HG02973 (cell line): Measurements from ENCODE around the gene BBS9.
A peak's percentile ranks its signal among the peaks of the same experiment; 100 is the strongest.
"Not testable (repeated sequence)": the region's sequence is repeated elsewhere in the genome, so short reads cannot be mapped to it uniquely, and the experiment has no call there.

Experiments used
- ATAC-seq: cut with Tn5 transposase; IDR thresholded peaks from one replicate; pipeline ENCODE4 v1.9.1; 2021; ENCODE audit warnings: moderate library complexity; ENCODE audit not compliant: unreplicated experiment

Gene BBS9

DNA sequence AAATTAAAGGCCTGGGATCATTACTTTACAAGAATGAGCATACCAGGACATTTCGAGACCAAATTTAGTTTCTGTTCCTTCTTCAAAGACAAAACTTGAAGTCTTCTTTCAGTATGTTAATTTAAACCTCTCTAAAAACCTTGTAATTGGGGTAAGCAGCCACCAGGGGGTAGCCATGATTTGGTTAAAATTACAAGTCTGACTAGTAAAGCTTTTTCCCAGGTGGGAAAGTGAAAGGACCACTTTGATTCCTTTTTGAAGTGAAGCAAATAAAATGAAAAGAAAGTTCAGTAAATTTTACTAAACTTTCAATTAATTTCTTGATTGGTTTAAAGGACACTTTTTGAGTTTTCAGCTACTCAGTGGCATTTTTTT, 294.3 kb downstream of the BBS9 start:
- ATAC-seq, result peak; percentile 86

DNA sequence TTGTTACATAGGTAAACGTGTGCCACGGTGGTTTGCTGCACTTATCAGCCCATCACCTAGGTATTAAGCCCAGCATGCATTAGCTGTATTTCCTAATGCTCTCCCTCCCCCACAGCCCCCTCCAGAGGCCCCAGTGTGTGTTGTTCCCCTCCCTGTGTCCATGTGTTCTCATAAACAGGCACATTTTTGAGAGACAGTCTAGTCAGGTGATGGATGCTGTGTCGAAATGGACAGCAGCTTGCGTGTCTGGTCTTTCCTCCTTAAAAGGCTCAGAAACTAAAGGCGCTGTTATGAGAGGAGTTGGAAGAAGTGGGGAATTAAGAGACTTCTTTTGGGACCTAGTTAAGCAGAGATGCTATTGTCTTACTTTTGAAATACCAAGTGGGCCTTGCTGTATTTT, 296.0 kb downstream of the BBS9 start:
- ATAC-seq, result no peak

DNA sequence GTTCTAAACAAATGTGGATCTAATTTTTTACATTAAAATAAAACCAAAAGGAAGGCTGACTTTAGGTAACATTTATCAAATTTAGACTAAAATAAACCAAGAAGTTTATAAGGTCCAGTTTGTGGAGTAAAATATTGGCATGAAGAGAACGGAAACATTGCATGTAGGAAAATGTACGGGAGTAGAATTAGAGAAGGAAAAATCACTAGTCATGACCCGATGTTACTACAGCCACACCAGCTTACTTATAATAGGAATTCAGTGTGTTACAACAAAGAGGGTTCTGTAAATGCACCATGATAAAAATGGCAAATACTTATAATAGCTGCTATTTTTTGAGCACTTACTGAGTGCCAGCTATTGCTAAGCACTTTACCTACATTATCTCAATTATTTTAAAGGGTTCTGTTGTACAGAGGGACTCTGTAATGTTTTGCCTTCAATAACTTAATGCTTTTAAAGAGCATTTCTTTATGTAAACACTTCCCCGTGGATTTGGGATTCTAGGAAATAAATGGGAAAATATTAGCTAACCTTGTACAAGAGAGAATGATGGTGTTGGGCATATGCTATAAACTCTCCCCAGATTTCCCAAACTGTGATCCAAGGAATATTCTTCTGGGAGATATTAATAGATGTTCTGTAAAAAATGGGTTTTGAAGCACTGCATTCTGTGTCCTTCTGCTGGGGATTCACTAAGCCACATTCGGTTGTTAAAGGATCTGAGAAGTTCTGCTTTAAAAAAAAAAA, 296.7 kb downstream of the BBS9 start:
- ATAC-seq, result no peak

DNA sequence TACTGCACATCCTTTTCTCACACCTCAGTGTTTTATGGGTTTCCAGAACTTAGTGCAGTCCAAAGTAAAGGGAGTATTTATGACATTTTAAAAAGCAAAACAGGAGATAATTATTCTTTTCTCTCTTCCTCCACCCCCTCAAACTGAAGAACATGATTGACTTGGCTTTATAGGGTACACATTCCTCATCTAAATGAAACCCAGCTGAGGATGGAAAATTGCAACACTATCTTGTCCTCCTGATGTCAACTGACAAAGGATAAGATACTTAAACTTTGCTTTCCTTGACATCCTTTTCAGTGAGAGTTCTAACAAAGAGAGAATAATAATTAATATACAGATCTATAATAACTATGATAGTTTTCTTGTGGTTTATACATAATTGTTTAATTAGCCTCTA, 299.1 kb downstream of the BBS9 start:
- no peak for ATAC-seq

DNA sequence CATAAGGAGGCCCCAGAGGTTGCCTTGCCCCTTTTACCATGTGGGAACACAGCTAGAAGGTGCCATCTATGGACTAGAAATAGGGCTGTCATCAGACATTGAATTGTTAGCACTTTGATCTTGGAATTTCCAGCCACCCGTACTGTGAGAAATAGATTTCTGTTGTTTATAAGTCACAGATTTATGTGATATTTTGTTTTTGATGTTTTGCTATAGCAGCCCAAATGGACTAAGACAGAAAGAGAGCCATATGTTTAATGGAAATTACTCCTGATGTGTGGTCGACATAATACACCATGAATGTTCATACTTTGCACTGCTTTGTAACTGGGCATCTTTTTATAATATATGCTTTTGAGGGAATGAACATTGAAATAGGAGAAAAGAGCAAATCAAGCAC, 302.2 kb downstream of the BBS9 start:
- no peak for ATAC-seq

DNA sequence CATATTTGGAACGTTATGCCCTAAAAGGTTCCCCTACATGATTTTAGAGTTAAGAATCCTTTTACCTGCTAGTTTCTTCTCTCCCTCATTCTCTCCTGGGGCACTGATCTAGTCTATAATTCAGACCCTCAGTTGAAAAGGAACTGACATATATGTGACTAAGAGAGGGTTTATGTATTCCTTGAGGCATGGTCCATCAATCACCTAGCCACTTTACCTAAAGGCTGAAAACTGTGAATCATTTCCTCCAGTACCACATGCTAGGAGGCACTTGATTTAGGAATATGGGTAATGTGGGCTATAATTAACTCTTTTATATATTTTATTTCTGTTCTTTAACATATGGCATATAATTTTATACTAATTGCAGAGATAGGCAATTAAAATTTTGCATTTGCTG, 303.5 kb downstream of the BBS9 start:
- ATAC-seq, result no peak

DNA sequence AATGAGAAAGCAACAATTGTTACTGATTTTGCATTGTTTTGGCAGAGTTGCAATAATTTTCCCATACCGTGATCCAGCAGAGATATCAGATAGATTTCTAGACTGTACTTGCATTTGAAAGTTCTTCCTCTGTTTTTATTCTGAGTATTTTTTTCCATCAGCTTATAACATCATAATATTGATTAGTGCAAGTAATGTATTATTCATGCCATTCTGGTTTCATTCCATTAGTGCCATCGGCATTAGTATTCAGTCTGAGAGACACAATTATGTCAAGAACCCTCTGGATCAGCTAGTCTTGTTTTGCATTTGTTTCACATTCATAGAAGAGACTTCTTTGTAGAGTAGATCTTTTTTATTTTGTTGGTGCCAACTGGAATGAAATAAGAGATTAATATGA, 304.0 kb downstream of the BBS9 start:
- ATAC-seq, result no peak

DNA sequence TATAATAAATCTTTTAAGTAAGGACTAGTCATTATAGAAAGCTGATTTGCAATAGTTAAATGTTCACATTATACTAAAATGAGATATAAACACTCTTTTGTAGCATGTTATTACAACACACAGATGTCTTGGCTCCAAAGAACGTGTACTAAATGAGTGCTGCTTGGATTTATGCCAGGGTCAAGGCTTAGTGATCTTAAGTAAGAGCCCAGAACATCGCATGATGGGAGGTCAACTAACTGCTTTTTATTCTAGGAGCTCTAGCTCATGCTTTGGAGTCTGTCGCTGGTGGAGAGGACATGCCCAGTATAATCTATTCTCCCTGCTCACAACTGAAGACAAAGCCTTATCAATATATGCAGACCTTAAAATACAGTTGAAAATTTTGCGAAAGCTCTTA, 315.1 kb downstream of the BBS9 start:
- no peak for ATAC-seq

DNA sequence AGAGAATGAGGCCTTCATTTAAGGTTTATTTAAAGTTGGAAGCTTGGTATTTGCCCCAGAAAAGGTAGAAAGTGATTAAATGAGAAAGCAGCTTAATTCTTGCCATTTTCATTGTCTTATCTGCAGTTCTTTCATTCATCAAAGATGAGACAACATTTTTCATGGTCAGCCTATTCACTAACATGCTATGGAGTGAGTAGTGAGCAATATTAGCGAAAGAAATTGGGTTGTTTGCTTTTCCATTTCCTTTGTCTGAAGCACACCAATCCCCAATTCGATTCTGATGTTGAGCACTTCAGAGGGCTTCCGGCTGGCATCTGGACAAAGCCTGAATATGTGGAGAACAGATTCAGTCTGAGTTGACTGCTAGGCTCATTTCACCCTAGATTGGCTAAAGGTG, 317.2 kb downstream of the BBS9 start:
- ATAC-seq, result no peak

DNA sequence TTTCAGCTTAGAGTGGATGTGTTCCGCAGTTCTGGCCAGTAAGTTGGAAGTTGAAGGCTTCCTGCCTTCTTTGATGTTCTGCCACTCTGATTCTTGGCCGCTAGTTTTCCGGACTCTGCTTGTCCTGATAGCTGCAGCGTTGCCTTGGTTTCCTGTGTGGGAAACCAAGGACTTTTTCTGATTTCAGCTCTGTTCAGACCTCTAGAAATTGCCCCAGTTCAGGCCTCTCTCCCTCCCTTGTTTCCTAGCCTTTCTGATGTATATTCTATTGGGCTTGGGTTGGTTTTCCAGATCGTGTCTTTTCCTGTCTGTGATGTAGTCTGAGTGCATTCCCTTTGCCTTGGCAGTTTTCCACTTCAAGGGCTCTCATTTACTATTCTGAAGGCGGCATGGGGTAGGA, 318.7 kb downstream of the BBS9 start:
- ATAC-seq, result no peak

DNA sequence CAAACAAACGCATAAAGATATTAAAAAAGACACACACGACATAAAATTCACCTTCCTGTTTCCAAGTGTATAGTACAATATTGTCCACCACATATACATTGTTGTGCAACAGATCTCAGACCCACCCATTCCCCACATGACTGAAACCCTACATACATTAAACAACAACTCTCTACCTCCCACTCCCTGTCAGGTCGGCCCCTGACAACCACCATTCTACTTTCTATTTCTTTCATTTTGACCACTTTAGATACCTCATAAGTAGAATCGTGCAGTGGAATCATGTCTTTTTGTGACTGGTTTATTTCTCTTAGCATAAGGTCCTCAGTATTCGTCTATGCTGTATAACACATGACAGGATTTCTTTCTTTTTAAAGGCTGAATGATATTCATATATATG, 320.5 kb downstream of the BBS9 start:
- no peak for ATAC-seq

DNA sequence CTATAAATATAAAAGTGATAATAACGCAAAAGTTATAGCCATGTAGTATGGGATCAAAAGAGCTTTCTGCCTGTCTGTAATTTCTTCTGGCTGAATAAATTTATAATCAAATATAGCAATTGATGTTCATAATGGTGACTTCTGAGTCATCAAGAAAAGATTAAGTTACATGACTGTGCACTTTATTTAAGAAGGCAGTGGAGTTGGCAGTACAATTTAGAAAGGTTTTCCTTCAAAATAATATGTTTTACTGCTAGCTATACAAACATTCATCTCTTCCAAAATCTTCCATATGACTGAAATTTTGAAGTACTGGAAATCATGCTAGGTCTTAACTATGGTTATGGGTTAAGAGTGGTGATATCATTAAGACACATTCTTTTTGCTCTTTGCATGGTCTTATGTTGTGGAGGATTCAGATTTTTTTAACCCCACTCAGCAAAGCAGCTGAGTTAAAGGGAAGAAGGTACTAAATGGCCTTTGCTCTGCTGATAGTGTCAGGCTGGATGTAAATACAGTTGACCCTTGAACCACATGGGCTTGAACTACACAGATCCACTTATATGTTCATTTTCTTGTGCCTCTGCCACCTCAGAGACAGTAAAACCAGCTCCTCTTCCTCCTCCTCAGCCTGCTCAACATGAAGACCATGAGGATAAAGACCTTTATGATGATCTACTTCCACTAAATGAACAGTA, 323.6 kb downstream of the BBS9 start:
- no peak for ATAC-seq

DNA sequence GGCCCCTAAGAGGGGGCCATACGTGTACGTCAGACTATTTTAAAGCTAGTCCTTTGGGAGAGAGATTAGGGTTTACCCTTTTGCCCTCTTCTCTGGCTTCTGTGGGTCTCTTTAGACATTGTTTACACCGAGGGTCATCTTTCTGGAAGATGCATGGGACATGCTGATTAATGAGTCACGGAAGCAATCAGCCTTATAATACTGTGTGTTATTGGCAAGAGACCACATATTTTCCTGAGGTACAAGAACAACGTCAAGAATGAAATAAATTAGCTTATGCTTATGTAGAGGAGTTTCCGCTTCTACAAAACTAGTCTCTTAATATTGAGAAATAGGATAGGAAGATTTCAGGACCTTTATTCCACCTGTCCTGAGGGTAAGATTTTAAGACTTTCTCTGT, 327.7 kb downstream of the BBS9 start:
- ATAC-seq, result no peak

DNA sequence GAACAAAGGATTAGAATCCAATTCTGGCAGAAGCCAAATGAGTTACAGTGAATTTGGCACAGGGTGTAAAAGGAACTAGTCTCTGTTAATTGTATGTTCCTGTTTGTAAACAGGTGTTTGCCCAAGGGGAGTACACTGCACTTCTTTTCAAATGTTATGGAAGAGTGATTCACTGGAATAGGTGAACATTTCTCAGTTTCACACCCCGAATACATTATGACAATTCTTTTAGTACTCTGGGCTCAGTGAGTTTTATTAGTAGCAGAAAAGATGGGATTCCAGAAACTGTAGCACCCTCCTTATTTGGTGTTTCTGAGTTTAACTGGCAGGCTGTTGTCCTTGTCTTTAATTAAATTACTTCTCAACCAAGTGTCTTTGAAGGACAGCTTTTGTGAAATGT, 329.2 kb downstream of the BBS9 start:
- no peak for ATAC-seq

DNA sequence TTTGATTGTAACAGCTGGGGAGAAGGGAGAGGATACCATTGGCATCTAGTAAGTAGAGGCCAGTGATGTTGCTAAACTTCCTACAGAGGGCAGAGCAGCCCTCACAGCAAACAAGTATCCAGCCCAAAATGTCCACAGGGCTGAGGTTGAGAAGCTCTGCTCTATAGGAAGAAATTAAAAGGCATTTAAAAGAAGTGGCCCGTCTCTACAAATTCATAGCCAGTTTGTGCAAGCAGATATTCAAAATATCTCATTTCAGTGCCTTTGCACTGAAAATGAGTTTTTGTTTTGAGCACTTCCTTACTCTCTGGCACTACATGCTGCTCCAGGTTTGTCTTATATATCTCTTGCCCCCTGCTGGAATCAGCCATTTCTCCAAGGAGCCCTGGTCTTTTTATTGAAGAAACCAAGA, 330.0 kb downstream of the BBS9 start:
- no peak for ATAC-seq

DNA sequence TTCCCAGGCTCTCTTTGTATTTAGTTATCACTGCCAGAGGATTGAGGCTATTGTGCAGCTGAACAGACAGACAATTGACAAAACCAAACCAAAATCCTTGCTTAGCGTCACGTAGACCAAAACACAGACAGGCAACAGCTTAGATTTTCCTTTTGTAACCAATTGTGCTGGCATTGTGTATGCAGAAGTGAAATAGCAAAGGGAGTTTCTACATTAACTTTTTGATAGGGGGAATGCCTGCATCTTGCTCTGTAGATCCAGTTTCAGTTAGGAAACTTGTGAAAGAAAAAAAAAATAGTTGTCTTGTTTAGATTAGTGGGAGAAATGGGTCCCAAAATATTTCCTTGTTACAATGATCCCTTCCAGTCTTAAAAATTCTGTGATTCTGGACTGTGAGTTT, 333.8 kb downstream of the BBS9 start:
- no peak for ATAC-seq

DNA sequence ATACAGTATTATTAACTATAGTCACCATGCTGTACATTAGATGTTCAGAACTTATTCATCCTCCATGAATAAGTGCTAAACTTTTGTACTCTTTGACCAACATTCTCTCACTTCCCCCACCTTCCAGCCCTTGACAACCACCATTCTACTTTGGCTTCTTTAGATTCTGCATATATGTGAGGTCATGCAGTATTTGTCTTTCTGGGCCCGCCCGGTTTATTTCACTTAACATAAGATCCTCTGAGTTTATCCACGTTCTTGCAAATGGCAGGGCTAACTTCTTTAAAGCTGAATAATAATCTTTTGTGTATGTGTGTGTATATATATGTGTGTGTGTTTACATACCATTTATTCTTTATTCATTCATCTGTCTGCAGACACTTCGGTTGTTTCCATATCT, 336.8 kb downstream of the BBS9 start:
- ATAC-seq, result no peak

DNA sequence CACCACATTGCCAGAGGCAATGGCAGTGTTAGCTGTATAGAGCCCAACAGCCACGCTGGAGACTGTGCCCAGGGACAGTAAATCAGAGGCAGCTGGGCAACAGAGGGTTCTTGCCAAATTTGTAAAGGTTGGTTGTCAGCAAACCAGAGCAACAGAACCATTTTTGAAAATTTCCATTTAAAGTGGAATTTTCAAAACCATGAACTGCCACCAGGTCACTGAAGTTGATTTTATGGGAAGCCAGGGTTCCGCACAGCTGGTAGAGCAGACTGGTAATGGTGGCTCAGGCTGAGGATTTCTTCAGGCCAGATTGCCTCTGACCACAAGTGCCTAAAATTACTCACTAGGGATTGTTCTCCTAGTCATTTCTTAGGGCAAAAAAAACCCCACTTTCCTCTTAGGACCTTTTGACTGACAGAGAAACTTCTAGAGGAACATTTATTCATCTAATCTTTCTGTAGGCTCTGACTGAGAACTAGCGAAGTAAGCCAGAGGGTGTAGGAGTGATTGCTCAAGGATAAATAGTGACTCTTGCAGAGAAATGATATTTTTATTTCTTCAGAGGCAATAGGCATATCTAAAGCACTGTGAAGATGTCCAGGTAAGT, 342.4 kb downstream of the BBS9 start:
- ATAC-seq, result peak; percentile 69

DNA sequence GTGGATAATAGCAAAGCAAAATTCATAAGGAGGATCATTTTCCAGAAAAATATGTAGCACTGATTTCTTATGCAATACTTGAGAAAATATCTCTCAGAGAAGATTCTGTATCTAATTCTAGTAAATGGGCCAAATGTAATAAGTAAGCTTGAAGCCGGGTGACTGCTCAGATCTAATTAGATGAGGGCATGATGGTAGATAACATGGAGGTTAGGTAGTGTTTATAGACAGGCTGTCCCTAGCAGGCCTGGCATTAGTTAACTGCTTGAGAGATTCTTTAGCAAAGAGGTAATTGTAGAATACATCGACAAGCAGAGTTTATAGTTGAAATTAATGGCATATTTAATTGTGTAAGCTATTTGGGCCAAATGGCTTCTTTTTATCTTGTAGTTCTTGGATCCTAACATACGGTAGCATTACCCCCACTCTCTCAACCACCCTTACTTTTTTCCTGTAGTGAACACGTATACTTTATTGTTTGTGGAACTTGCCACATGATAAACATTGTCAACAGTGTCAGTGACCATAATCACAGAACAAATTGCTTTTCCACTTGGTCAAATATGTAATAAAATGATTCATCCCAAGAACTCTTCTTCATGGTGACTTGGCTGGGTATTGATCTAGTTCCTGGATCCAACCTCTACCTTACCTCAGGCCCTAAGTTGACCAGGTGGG, 343.1 kb downstream of the BBS9 start:
- no peak for ATAC-seq

DNA sequence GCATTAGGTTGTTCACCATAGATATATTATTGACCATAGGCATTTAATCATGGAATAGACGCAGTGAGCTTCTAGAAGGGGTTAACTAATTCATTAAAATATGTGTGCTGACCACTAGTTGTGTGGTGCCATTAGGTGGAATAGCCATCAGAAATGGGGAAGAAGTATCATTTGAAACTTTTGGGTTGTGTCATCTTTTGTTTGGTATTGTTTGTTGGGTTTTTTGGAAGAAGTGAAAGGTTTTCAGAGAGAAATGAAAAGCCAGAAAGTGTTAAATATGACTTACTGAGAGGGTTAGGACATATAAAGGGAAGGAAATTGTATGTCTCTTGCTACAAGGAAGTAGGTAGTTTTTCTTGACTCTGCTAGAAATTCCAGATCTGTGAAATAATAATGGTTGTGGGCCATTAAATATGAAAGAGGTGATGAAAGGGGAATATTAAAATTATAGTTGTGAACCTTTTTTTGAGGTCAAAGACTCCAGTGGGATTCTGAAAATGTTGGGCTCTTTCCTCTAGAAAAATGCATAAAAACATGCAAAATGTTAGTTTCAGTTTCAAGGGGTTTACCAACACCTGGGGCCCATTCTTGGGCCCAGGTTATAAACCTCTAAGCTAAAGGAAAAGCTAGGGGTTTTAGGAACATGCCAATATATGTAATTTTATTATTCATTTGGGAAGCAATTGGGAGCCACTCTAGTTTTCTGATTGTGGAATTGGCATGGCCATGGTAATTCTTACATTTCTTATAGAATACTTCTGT, 348.5 kb downstream of the BBS9 start:
- no peak for ATAC-seq

DNA sequence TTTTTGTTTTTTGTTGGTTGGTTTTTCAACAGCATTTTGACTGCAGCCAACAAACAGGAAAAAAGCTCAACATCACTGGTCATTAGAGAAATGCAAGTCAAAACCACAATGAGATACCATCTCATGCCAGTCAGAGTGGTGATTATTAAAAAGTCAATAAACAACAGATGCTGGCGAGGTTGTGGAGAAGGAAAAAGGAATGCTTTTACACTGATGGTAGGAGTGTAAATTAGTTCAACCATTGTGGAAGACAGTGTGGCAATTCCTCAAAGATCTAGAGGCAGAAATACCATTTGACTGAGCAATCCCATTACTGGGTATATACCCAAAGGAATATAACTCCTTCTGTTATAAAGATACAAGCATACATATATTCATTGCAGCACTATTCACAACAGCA, 355.1 kb downstream of the BBS9 start:
- not testable (repeated sequence) for ATAC-seq
